Sigmoid colon (tissue), 4 donors: Measurements from ENCODE around the gene WDFY4.

Source experiments
- CTCF ChIP-seq, 4 experiments: fragments of 450-650 bp in 3 of 4; fragments of 200-600 bp in 1 of 4; IDR thresholded peaks; one replicate each; pipeline ENCODE4 v1.5.1; 2016 to 2019; ENCODE audit warnings: antibody characterized with exemption in 4 of 4, mild to moderate bottlenecking in 3 of 4, moderate library complexity in 2 of 4
- EP300 ChIP-seq, 4 donors: sonication (generic); formaldehyde crosslinking; IDR thresholded peaks; one replicate each; pipeline ENCODE4 v1.6.1; 2017; ENCODE audit warnings: antibody characterized with exemption in 4 of 4
- POLR2A ChIP-seq, 2 donors: fragments of 450-650 bp; IDR thresholded peaks; one replicate each; pipeline ENCODE4 v1.6.1; 2016; ENCODE audit warnings: antibody characterized with exemption in 2 of 2, mild to moderate bottlenecking in 2 of 2, moderate library complexity in 2 of 2
- POLR2AphosphoS5 ChIP-seq, 4 donors: sonication (generic); formaldehyde crosslinking; IDR thresholded peaks; one replicate each; pipeline ENCODE4 v1.6.1; 2017; ENCODE audit warnings: antibody characterized with exemption in 4 of 4

GRCh38 chr10:48797830-48798229 lies 113.2 kb downstream of the WDFY4 start:
- TF ChIP-seq POLR2AphosphoS5 (IDR thresholded peaks at IDR 0.05), result no peak
- TF ChIP-seq EP300 (IDR thresholded peaks at IDR 0.05), result no peak
- no peak for TF ChIP-seq CTCF (IDR thresholded peaks at IDR 0.05)
- no peak for TF ChIP-seq POLR2A (IDR thresholded peaks at IDR 0.05)
